SK-N-SH treated with all-trans-retinoic acid at 6 μM for 48 hours (cell line): ENCODE data around the gene VPS13D.

Experiments used
- ARNTL ChIP-seq: fragments of 450-650 bp; formaldehyde crosslinking; IDR thresholded peaks from 2 replicates; pipeline ENCODE4 v1.5.0; 2020; ENCODE audit warnings: low read depth, mild to moderate bottlenecking, moderate library complexity, borderline replicate concordance
- BACH2 ChIP-seq: fragments of 250-450 bp; sonication (Bioruptor Pico); IDR thresholded peaks from 2 replicates; pipeline ENCODE4 v1.9.0; 2021; ENCODE audit warnings: mild to moderate bottlenecking, borderline replicate concordance
- CREB5 ChIP-seq: fragments of 250-450 bp; sonication (Bioruptor Pico); IDR thresholded peaks from 2 replicates; pipeline ENCODE4 v1.5.1; 2020; ENCODE audit warnings: low read depth, mild to moderate bottlenecking, moderate library complexity
- CSDC2 ChIP-seq: fragments of 250-450 bp; sonication (Bioruptor Pico); IDR thresholded peaks from 2 replicates; pipeline ENCODE4 v1.5.0; 2020; ENCODE audit warnings: mild to moderate bottlenecking, moderate library complexity
- GLIS3 ChIP-seq: fragments of 250-450 bp; sonication (Bioruptor Pico); IDR thresholded peaks from 2 replicates; pipeline ENCODE4 v1.5.0; 2020; ENCODE audit warnings: mild to moderate bottlenecking, moderate library complexity
- PATZ1 ChIP-seq: fragments of 250-450 bp; sonication (Bioruptor Pico); IDR thresholded peaks from 2 replicates; pipeline ENCODE4 v1.8.0; 2020; ENCODE audit warnings: mild to moderate bottlenecking, moderate library complexity, borderline replicate concordance
- PPARA ChIP-seq: fragments of 250-450 bp; sonication (Bioruptor Pico); IDR thresholded peaks from 2 replicates; pipeline ENCODE4 v1.5.0; 2020; ENCODE audit warnings: mild to moderate bottlenecking, borderline replicate concordance
- RARB ChIP-seq: fragments of 250-450 bp; sonication (Bioruptor Pico); IDR thresholded peaks from 2 replicates; pipeline ENCODE4 v1.8.0; 2021; ENCODE audit warnings: mild to moderate bottlenecking, moderate library complexity
- TCF4 ChIP-seq: fragments of 250-450 bp; sonication (Bioruptor Pico); IDR thresholded peaks from 2 replicates; pipeline ENCODE4 v1.8.0; 2021; ENCODE audit warnings: mild to moderate bottlenecking, moderate library complexity, borderline replicate concordance
- TOX ChIP-seq: fragments of 250-450 bp; sonication (Bioruptor Pico); IDR thresholded peaks from 2 replicates; pipeline ENCODE4 v1.8.0; 2021; ENCODE audit warnings: mild to moderate bottlenecking, moderate library complexity, borderline replicate concordance
- TSHZ2 ChIP-seq: fragments of 250-450 bp; sonication (Bioruptor Pico); IDR thresholded peaks from 2 replicates; pipeline ENCODE4 v1.5.0; 2020; ENCODE audit warnings: mild to moderate bottlenecking, moderate library complexity
- ZNF565 ChIP-seq: fragments of 450-650 bp; formaldehyde crosslinking; conservative IDR thresholded peaks from 2 replicates; pipeline ENCODE4 v1.5.0; 2020; ENCODE audit warnings: low read depth, mild to moderate bottlenecking, moderate library complexity
- ZNF8 ChIP-seq: fragments of 450-650 bp; formaldehyde crosslinking; IDR thresholded peaks from 2 replicates; pipeline ENCODE4 v1.5.0; 2020; ENCODE audit warnings: mild to moderate bottlenecking, moderate library complexity

GRCh38 chr1:12515234-12515633 is 285.4 kb downstream of the VPS13D start:
- TF ChIP-seq PATZ1 (CRISPR knock-in tag) (no peak), ARNTL (no peak), ZNF565 (CRISPR knock-in tag) (no peak), TOX (CRISPR knock-in tag) (no peak), ZNF8 (CRISPR knock-in tag) (no peak), RARB (CRISPR knock-in tag) (no peak), PPARA (CRISPR knock-in tag) (no peak), GLIS3 (CRISPR knock-in tag) (no peak), BACH2 (no peak), CREB5 (CRISPR knock-in tag) (no peak), TSHZ2 (no peak), CSDC2 (CRISPR knock-in tag) (no peak), TCF4 (CRISPR knock-in tag) (no peak)
